HG03039 (cell line): Measurements from ENCODE around the gene STIMATE.

Source experiments
- ATAC-seq: cut with Tn5 transposase; IDR thresholded peaks from one replicate; pipeline ENCODE4 v1.9.1; 2021; ENCODE audit warnings: mild to moderate bottlenecking, moderate library complexity; ENCODE audit not compliant: unreplicated experiment

Gene STIMATE

DNA sequence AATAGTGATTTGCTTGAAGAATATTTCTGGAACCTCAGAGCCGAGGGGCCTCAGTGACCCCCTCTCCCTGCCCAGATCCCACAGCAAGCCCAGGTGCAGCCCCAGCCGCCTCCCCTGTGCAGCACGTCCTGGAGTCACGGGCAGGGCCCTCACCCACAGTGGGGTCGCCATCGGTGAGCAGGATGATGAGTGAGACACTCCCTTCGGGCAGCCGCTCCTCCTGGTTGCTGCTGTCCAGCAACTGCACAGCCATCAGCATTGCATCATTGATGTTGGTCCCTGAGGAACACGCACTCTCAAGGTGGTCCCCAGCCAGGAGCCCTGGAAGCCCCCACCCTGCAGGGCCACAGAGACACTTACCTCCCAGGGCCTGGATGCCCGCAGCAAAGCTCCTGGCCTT is 73.3 kb downstream of the STIMATE start:
- no peak for ATAC-seq

- no peak for ATAC-seq
Observed at GRCh38 chr3:52822363-52822762, 75.0 kb downstream of the STIMATE start.

DNA sequence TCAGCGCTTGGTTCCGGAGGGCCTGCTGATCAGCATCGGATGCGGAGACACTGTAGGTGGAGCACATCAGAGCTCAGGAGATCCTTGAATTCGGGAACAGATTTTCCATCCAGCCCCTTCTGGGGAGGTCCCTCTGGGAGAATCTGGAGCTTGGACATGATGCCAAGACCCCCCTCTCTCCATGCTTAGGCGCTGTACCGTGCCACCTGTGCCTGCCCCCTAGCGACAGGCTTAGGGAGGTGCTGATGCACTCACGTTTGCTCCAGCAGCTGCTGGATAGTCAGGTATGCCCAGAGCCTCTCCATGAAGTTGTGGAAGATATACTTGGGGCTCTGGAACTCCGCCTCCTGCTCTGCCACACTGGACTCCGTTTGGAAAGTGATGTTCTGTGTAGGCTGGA is 76.6 kb downstream of the STIMATE start:
- ATAC-seq, result no peak

GRCh38 chr3:52819936-52820335 is 77.4 kb downstream of the STIMATE start:
- no peak for ATAC-seq

DNA sequence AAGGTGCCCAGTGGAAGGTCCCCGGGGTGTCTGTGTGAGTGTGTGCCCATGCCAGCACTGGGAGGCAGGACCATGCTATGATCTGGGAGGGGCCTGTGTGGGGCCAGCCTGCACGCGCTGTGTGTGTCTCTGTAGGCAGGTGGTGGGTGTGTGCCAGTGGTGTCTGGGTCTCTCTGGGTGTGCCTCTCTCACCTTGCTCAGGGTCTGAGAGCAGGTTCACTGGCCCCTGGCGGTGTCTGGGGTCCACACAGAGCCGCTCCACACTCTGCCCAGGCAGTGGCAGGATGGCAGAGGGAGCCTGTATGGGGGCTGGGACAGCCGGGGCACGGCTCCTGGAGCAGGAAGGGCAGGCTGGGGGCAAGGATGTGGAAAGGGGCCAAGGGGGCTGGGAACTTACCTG is 79.5 kb downstream of the STIMATE start:
- ATAC-seq, result no peak

- no peak for ATAC-seq
Observed at GRCh38 chr3:52817221-52817620, 80.1 kb downstream of the STIMATE start.

- ATAC-seq, result no peak
Observed at GRCh38 chr3:52816654-52817053, 80.7 kb downstream of the STIMATE start.

- ATAC-seq, result no peak
Observed at GRCh38 chr3:52816199-52816598, 81.1 kb downstream of the STIMATE start.

DNA sequence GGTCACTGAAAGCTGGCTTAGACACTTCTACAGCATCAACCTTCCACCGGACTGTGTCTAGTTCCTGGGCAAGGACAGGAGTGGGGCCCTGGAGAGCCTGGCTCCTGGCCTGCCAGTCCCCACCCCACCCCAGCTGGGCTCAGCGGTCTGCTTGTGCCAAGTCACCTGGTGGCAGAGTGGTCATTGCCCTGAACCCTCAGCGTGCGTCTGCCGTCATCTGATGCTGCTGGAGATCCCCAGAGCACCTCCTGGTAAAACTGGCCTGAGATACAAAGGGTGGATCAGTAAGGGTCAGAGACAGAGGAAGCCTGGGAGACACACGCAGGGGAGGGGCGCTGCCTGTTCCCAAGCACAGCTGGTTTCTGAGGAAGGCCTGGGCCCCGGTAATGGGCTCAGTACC is 83.5 kb downstream of the STIMATE start:
- ATAC-seq, result no peak

DNA sequence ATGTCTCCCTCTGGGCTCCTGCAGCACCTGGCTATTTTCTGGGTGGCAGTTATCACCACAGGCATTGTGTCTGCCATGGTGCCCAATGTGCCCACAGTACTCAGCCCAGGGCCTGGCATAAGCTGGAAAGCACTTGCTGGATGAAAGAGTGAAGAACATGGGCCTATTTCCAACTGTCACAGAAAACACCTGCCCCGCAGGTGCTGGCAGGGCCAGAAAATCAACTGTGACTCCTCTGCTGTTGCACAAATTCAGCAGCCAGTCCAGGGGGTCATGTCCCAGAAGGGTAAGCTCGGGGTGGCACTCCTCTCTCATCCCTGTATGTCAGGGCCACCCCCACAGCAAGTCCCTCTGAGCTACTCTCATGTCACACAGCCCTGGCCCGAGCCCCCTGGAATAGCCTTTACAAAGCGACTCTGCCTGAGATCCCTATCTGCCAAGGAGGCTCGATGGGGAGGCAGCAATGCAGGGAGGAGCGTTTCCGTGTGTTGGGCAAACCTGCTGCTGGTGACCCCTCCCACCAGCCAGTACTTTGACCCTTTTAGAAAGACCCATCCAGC is 85.8 kb downstream of the STIMATE start:
- no peak for ATAC-seq

DNA sequence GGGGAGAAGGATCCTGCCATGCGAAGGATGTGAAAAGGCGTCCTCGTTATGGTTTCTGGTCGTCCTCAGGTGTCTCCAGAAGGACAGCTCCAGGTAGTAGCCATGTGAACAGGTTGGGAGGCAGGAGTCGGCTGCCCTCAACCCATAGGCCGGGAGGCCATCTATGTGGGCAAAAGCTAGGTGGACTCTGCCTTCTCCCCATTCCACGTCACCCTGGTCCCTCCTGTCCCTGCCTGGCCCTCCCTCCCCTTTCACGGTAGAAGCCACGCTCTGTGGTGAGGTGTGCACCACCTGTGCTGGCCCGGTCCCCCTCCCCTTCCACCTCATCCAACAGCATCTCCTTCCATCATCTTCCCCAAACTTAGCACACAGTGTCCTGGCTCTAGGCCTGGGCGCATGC is 86.4 kb downstream of the STIMATE start:
- ATAC-seq, result no peak

- ATAC-seq, result no peak
Observed at GRCh38 chr3:52809662-52810377, 87.5 kb downstream of the STIMATE start.

GRCh38 chr3:52809149-52809548 is 88.2 kb downstream of the STIMATE start:
- no peak for ATAC-seq

DNA sequence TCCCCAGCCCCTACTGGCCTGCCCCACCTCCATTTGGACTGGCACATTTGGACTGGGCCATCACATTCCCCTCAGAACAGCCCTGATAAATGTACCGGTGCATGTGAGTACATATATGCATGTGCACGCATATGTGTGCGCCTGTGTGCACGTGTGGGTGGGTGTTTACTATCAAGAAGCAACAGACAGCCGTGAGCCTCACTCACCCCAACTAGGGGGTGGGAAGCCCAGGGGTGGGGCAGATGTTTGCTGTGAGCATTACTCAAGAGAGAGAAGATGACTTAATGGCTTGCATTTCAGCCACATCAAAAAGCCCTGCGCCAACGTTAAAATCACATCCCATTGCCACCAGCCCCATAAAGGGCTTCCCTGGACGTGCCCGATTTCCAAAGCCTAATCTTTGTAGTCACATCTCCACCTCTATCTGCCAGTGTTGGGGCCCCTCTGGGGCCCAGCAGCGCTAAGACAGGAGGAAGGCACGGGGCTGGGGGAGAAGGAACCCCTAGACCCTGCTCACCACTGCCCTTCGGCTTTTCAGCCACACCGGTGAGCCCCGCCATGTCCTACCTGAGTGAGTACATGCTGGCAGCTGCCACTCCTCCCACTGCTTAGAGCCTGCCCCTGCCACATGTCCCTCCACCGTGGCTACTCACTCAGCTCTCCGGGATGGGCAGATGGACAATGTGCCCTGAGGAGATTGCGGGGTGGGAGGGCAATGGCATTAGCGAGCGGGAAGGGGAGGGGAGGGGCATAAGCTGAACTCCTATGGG is 91.9 kb downstream of the STIMATE start:
- ATAC-seq, result no peak

DNA sequence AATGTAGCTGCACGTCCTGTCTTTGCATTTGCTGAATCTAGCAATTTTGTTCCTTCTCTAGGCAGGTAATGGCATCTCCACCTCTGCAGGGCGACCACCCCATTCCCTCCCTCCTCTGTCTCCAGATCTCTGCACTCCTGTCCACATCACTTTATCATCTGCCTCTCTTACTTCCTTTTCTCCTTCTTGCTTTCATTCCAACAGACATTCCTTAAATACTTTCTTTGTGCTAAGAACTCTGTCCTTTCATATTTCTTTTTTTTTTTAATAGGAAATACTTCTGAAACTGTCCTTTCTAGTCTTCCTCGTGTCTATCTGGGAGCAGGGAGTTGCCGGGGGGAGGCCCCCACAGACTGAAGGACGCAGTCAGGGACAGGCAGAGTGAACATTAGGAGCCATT is 95.5 kb downstream of the STIMATE start:
- ATAC-seq, result no peak

GRCh38 chr3:52800079-52800478 is 97.3 kb downstream of the STIMATE start:
- no peak for ATAC-seq

- no peak for ATAC-seq
Observed at GRCh38 chr3:52798978-52799476, 98.3 kb downstream of the STIMATE start.

DNA sequence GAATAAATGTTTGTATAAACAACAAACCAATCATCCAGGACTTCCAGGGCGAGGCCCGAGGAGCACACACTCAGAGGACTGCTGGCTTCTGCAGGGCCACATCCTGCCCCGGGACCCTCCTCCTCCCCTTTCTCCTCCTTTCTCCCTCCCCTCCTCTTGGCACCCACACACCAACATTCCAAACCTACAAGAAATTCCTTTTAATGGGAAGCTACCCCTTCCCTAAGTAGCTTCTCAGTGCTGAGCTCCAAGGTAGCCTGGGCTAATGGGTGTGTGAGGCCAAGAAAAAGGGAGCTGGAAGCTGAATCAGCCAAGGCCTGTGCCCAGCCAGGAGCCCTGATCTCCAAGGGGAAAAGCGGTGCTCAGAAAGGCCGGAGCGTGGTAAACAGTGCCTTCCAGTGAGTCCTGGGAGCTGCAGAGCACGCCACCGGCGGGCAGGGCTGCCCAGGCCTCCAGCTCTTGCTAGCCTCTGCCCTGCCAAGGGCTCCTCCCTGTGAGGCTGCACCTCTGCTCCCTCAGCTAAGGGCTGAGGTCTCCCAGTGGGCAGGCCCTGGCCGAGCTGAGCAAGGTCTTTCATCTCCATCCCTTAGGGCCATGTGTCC is 98.9 kb downstream of the STIMATE start:
- no peak for ATAC-seq

GRCh38 chr3:52796411-52796810 is 100.9 kb downstream of the STIMATE start:
- no peak for ATAC-seq

DNA sequence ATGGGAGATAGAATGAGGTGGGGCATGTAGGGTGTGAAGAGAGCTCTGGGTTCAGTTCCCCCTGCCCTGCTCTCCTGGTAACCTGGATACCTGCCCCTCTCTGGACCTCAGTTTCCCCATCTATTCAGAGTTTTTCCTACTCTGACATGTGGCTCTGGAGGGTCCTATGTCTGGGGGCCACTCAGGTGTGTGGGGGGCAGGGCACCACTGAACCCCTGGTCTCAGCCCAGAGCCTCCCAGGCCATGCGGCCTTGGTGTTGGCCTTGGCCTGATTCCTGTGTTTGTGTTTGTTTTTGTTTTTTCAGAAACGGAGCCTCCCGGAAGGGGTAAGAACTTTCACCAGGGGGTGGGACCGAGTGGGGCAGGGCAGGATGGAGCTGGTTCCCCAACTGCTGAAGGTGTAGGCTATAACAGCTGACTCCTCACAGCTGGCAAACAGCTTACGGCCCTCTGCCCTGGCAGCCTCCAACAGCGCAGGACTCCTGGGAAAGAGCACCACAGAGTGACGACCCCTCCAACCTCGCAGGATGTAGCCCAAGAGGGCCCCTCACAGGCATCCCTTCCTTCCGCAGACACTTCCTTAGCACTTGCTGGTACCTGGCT is 101.9 kb downstream of the STIMATE start:
- ATAC-seq, result no peak

GRCh38 chr3:52794612-52795099 is 102.7 kb downstream of the STIMATE start, which contains the start of gene ITIH3:
Gene ITIH3, plus strand, starts transcription at chr3:52794796. Its CDS starts 8 bp downstream, at chr3:52794804.
- ATAC-seq, result no peak
